Kidney tubule cell (primary cell): Measurements from ENCODE around the gene KCNE4.

Experiments
- DNase-seq: peaks from one replicate; pipeline ENCODE4 v3.0.0-alpha.2; 2018; ENCODE audit warnings: low spot score

KCNE4 gene

GRCh38 chr2:223041527-223042109 lies 10.4 kb upstream of the KCNE4 start:
- peak; percentile 96 for DNase-seq

- DNase-seq, result no peak
Observed at GRCh38 chr2:223042284-223042683, 9.7 kb upstream of the KCNE4 start.

GRCh38 chr2:223042704-223043118 lies 9.3 kb upstream of the KCNE4 start:
- peak; percentile 98 for DNase-seq

GRCh38 chr2:223043164-223043941 lies 8.6 kb upstream of the KCNE4 start:
- no peak for DNase-seq

- no peak for DNase-seq
Observed at GRCh38 chr2:223044092-223044836, 7.7 kb upstream of the KCNE4 start.

- no peak for DNase-seq
Observed at GRCh38 chr2:223044916-223045700, 6.9 kb upstream of the KCNE4 start.

GRCh38 chr2:223046470-223047040 lies 5.4 kb upstream of the KCNE4 start:
- DNase-seq, result peak; percentile 9

- peak; percentile 70 for DNase-seq
Observed at GRCh38 chr2:223047260-223047761, 4.7 kb upstream of the KCNE4 start.

GRCh38 chr2:223048519-223048918 lies 3.5 kb upstream of the KCNE4 start:
- no peak for DNase-seq

GRCh38 chr2:223049356-223049755 lies 2.6 kb upstream of the KCNE4 start:
- no peak for DNase-seq

GRCh38 chr2:223050188-223050587 lies 1.8 kb upstream of the KCNE4 start:
- no peak for DNase-seq

GRCh38 chr2:223050900-223051504 lies 988 bp upstream of the KCNE4 start:
- DNase-seq, result no peak

GRCh38 chr2:223052548-223053483 lies 826 bp downstream of the KCNE4 start:
- no peak for DNase-seq

GRCh38 chr2:223053484-223054192 lies 1.6 kb downstream of the KCNE4 start:
- no peak for DNase-seq

- DNase-seq, result no peak
Observed at GRCh38 chr2:223054193-223054781, 2.3 kb downstream of the KCNE4 start.

GRCh38 chr2:223055140-223055539 lies 3.1 kb downstream of the KCNE4 start:
- DNase-seq, result no peak

GRCh38 chr2:223055836-223056235 lies 3.8 kb downstream of the KCNE4 start:
- no peak for DNase-seq

GRCh38 chr2:223056701-223057418 lies 4.9 kb downstream of the KCNE4 start:
- no peak for DNase-seq
